Measurements from ENCODE around the gene HSD11B2. TPM values are rescaled to one million over a fixed set of nuclear protein-coding genes. Genes with fewer than 3 reads are reported as not detected.

The HSD11B2 gene
- total and polyA plus RNA-seq, 4 donors, result 0.51 to 6.7 (median 2.2) TPM

GRCh38 chr16:67419502-67419901 is 11.4 kb upstream of the HSD11B2 start:
- no peak overlapping the region for H3K27ac ChIP-seq (ENCODE audit: low read depth in 1 of 2, low read length in 2 of 2)
- H3K9ac ChIP-seq (ENCODE audit: low read depth in 1 of 2, low read length in 2 of 2), result no peak overlapping the region
- H3K9me3 ChIP-seq (ENCODE audit: control insufficient read depth in 4 of 4, low read length in 3 of 4), result no peaks in the 10 kb centered on the region
- DNase-seq (ENCODE audit: low spot score), result no peak
- TF ChIP-seq HNF4A (conservative IDR thresholded peaks at IDR 0.05) (no peak), JUND (IDR thresholded peaks at IDR 0.05) (no peak), FOXA2 (IDR thresholded peaks at IDR 0.05) (no peak), ATF3 (IDR thresholded peaks at IDR 0.05) (no peak), HNF4G (IDR thresholded peaks at IDR 0.05) (no peak), GABPA (IDR thresholded peaks at IDR 0.05 in 1 of 2, conservative IDR thresholded peaks at IDR 0.05 in 1 of 2) (no peak), RXRA (IDR thresholded peaks at IDR 0.05) (no peak)
- TF ChIP-seq, protein P1, sequence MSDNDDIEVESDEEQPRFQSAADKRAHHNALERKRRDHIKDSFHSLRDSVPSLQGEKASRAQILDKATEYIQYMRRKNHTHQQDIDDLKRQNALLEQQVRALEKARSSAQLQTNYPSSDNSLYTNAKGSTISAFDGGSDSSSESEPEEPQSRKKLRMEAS (IDR thresholded peaks at IDR 0.05), result no peak
- TF ChIP-seq, protein P2, sequence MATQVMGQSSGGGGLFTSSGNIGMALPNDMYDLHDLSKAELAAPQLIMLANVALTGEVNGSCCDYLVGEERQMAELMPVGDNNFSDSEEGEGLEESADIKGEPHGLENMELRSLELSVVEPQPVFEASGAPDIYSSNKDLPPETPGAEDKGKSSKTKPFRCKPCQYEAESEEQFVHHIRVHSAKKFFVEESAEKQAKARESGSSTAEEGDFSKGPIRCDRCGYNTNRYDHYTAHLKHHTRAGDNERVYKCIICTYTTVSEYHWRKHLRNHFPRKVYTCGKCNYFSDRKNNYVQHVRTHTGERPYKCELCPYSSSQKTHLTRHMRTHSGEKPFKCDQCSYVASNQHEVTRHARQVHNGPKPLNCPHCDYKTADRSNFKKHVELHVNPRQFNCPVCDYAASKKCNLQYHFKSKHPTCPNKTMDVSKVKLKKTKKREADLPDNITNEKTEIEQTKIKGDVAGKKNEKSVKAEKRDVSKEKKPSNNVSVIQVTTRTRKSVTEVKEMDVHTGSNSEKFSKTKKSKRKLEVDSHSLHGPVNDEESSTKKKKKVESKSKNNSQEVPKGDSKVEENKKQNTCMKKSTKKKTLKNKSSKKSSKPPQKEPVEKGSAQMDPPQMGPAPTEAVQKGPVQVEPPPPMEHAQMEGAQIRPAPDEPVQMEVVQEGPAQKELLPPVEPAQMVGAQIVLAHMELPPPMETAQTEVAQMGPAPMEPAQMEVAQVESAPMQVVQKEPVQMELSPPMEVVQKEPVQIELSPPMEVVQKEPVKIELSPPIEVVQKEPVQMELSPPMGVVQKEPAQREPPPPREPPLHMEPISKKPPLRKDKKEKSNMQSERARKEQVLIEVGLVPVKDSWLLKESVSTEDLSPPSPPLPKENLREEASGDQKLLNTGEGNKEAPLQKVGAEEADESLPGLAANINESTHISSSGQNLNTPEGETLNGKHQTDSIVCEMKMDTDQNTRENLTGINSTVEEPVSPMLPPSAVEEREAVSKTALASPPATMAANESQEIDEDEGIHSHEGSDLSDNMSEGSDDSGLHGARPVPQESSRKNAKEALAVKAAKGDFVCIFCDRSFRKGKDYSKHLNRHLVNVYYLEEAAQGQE (IDR thresholded peaks at IDR 0.05), result no peak
- TF ChIP-seq, protein P3, sequence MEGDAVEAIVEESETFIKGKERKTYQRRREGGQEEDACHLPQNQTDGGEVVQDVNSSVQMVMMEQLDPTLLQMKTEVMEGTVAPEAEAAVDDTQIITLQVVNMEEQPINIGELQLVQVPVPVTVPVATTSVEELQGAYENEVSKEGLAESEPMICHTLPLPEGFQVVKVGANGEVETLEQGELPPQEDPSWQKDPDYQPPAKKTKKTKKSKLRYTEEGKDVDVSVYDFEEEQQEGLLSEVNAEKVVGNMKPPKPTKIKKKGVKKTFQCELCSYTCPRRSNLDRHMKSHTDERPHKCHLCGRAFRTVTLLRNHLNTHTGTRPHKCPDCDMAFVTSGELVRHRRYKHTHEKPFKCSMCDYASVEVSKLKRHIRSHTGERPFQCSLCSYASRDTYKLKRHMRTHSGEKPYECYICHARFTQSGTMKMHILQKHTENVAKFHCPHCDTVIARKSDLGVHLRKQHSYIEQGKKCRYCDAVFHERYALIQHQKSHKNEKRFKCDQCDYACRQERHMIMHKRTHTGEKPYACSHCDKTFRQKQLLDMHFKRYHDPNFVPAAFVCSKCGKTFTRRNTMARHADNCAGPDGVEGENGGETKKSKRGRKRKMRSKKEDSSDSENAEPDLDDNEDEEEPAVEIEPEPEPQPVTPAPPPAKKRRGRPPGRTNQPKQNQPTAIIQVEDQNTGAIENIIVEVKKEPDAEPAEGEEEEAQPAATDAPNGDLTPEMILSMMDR (IDR thresholded peaks at IDR 0.05; ENCODE audit: low read depth, low read length, missing input control), result no peak
- WGBS, result 91% methylated on average over 3 of the region's 3 CpGs
- peaks cover 5 to 10% (median 7%) of the 10 kb centered on the region in 4 donors for H3K4me1 ChIP-seq (ENCODE audit: control insufficient read depth in 4 of 4, insufficient read depth in 4 of 4, low read length in 3 of 4)
- H3K4me3 ChIP-seq (ENCODE audit: low read depth in 1 of 3, low read length in 3 of 3), result no peak overlapping the region
- H3K36me3 ChIP-seq (ENCODE audit: control insufficient read depth in 4 of 4, insufficient read depth in 3 of 4, low read depth in 1 of 4, low read length in 3 of 4), result no peaks in the 10 kb centered on the region
- H3K27me3 ChIP-seq (ENCODE audit: control insufficient read depth in 4 of 4, insufficient read depth in 4 of 4, low read length in 3 of 4), result no peaks in the 10 kb centered on the region

DNA sequence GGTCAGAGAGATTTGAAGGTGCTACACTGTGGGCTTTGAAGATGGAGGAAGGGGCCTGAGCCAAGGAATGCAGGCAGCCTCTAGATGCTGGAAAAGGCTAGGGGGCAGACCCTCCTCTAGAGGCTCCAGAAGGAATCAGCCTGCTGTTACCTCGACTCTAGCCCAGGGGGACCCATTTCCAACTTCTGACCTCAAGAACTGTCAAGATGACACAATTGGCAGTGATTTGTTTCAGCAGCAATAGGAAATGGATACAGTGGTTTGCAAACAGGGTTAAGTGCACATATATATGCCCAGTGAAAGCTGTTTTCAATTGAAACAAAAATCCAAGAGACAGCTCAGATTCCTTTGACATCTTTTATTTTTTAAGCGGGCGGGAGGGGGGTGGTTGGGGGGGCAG is 11.0 kb upstream of the HSD11B2 start:
- H3K27me3 ChIP-seq (ENCODE audit: control insufficient read depth in 4 of 4, insufficient read depth in 4 of 4, low read length in 3 of 4), result no peaks in the 10 kb centered on the region
- H3K27ac ChIP-seq (ENCODE audit: low read depth in 1 of 2, low read length in 2 of 2), result no peak overlapping the region
- H3K9me3 ChIP-seq (ENCODE audit: control insufficient read depth in 4 of 4, low read length in 3 of 4), result no peaks in the 10 kb centered on the region
- 85% methylated on average over 3 of the region's 3 CpGs for WGBS
- DNase-seq (ENCODE audit: low spot score), result no peak
- H3K36me3 ChIP-seq (ENCODE audit: control insufficient read depth in 4 of 4, insufficient read depth in 3 of 4, low read depth in 1 of 4, low read length in 3 of 4), result no peaks in the 10 kb centered on the region
- H3K4me1 ChIP-seq (ENCODE audit: control insufficient read depth in 4 of 4, insufficient read depth in 4 of 4, low read length in 3 of 4), result peaks cover 5 to 10% (median 7%) of the 10 kb centered on the region in 4 donors
- no peak overlapping the region for H3K9ac ChIP-seq (ENCODE audit: low read depth in 1 of 2, low read length in 2 of 2)
- no peak overlapping the region for H3K4me3 ChIP-seq (ENCODE audit: low read depth in 1 of 3, low read length in 3 of 3)
- TF ChIP-seq EGR1 (IDR thresholded peaks at IDR 0.05; ENCODE audit: low read depth in 2 of 2), result no peak
- no peak for TF ChIP-seq SP1 (IDR thresholded peaks at IDR 0.05)
- TF ChIP-seq RAD21 (IDR thresholded peaks at IDR 0.05), result no peak
- TF ChIP-seq ATF3 (IDR thresholded peaks at IDR 0.05), result no peak
- no peak for TF ChIP-seq JUND (IDR thresholded peaks at IDR 0.05)
- no peak for TF ChIP-seq ZBTB33 (IDR thresholded peaks at IDR 0.05)
- no peak for TF ChIP-seq YY1 (IDR thresholded peaks at IDR 0.05)
- no peak for TF ChIP-seq NR2F2 (IDR thresholded peaks at IDR 0.05)
- TF ChIP-seq, protein P1 (IDR thresholded peaks at IDR 0.05), result no peak
- TF ChIP-seq, protein P3 (IDR thresholded peaks at IDR 0.05; ENCODE audit: low read depth, low read length, missing input control), result no peak
- no peak for TF ChIP-seq TAF1 (conservative IDR thresholded peaks at IDR 0.05)
- TF ChIP-seq HNF4G (IDR thresholded peaks at IDR 0.05), result no peak
- TF ChIP-seq RXRA (IDR thresholded peaks at IDR 0.05), result no peak
- no peak for TF ChIP-seq GABPA (IDR thresholded peaks at IDR 0.05 in 1 of 2, conservative IDR thresholded peaks at IDR 0.05 in 1 of 2)
- no peak for TF ChIP-seq FOXA2 (IDR thresholded peaks at IDR 0.05)
